Ectodermal cell (in vitro differentiated cells): Measurements from ENCODE around the gene DENND5B.
"Not testable (repeated sequence)": the region's sequence is repeated elsewhere in the genome, so short reads cannot be mapped to it uniquely, and the experiment has no call there.

Experiments
- H3K27ac ChIP-seq: 2 replicates; pipeline ENCODE4 v1.7.0; 2013; ENCODE audit warnings: mild to moderate bottlenecking, low read depth, low read length; ENCODE audit not compliant: insufficient read depth, poor library complexity, severe bottlenecking
- H3K27me3 ChIP-seq: 2 replicates; pipeline ENCODE4 v1.7.0; 2013; ENCODE audit warnings: mild to moderate bottlenecking, low read length; ENCODE audit not compliant: insufficient read depth, control insufficient read depth, poor library complexity, severe bottlenecking
- H3K36me3 ChIP-seq: one replicate; pipeline ENCODE4 v1.7.0; 2013; ENCODE audit warnings: low read length; ENCODE audit not compliant: control insufficient read depth, insufficient read depth
- H3K4me1 ChIP-seq: one replicate; pipeline ENCODE4 v1.7.0; 2013; ENCODE audit warnings: low read length; ENCODE audit not compliant: control insufficient read depth, insufficient read depth
- H3K4me3 ChIP-seq: 2 replicates; pipeline ENCODE4 v1.7.0; 2013; ENCODE audit warnings: low read depth, low read length, control low read depth; ENCODE audit not compliant: insufficient read depth
- H3K9me3 ChIP-seq: 2 replicates; pipeline ENCODE4 v1.7.0; 2013; ENCODE audit warnings: mild to moderate bottlenecking, low read length, moderate library complexity; ENCODE audit not compliant: control insufficient read depth
- WGBS, 2 experiments: methylation state at CpG; one replicate each; pipeline ENCODE4 v1.1.7; 2013; ENCODE audit warnings: missing lambda C conversion rate in 2 of 2; 5-methylcytosine and 5-hydroxymethylcytosine counted together

Gene DENND5B

DNA sequence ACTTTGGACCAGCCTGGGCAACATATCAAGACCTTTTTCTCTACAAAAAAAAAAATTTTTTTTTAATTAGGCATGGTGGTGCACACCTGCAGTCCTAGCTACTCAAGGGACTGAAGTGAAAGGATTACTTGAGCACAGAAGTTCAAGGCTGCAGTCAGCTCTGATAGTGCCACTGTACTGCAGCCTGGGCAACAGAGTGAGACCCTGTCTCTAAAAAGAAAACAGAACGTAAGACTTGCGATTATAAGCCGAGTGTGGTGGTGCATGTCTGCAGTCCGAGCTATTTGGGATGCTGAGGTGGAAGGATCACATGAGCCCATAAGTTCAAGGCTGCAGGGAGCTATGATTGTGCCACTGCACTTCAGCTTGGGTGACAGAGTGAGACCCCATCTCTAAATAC, 76.0 kb downstream of the DENND5B start:
- H3K36me3 ChIP-seq = no peaks in the 10 kb centered on the region
- H3K9me3 ChIP-seq = no peaks in the 10 kb centered on the region
- peaks cover 28% of the 10 kb centered on the region for H3K4me1 ChIP-seq
- no peak overlapping the region for H3K27ac ChIP-seq
- H3K27me3 ChIP-seq = no peaks in the 10 kb centered on the region
- no peak overlapping the region for H3K4me3 ChIP-seq
- WGBS, 2 experiments = 92 to 98% methylated on average over 4 of the region's 4 CpGs

DNA sequence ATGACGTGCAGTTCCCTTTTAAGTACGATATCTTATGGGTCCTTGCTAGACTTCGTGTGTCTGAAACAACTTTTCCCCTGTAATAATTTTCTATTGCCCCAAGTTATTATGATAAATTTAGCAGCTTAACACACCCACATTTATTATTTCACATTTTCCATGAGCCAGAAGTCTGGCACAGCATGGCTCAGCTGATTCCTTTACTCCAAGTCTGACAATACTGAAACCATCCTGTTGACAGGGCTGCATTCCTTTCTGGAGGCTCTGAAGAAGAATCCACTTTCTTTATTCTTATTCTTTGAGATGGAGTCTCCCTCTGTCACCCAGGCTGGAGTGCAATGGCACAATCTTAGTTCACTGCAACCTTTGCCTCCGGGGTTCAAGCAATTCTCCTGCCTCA, 80.9 kb downstream of the DENND5B start:
- no peaks in the 10 kb centered on the region for H3K27me3 ChIP-seq
- H3K4me3 ChIP-seq = no peak overlapping the region
- no peaks in the 10 kb centered on the region for H3K36me3 ChIP-seq
- no peaks in the 10 kb centered on the region for H3K9me3 ChIP-seq
- H3K4me1 ChIP-seq = peaks cover 12% of the 10 kb centered on the region
- no peak overlapping the region for H3K27ac ChIP-seq
- 94 to 95% methylated on average over 4 of the region's 4 CpGs for WGBS, 2 experiments

DNA sequence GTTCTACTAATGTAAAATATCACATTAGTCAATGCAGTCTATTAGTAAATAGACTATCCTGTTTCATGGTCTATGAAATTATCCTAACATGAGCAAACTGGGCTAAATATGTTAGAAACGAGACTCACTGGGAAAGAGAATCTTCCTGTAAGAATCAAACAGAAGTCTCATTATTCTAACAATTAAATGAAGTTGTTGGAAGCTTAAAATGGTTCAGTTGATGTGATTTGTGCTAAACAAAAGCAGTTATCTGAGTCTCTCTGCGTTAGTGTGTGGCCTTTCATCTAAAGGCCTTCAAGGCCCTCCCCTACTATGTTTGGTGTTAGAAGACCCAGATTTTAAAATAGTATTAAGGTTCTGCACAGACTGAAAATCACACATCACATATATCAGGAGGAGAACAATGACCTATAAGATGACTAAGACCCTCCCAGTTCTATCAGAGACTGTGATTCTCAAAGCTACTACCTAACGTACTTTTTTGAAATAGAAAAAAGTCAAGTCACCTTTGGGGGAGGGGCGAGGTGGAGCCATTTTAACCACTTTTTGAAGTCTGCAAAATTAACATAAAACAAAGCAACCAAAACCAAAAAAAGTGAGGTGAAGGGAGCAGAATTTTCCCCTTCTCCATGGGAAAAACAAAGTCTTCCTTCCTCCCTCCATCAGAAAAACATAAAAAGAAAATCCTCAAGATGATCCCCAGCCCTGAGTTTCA, 82.3 kb downstream of the DENND5B start:
- Histone ChIP-seq H3K27ac (no peak overlapping the region), H3K27me3 (no peaks in the 10 kb centered on the region), H3K9me3 (no peaks in the 10 kb centered on the region), H3K36me3 (no peaks in the 10 kb centered on the region), H3K4me1 (peaks cover 12% of the 10 kb centered on the region), H3K4me3 (no peak overlapping the region)
- 30 to 62% methylated on average over 2 to 4 of the region's 4 CpGs for WGBS, 2 experiments

DNA sequence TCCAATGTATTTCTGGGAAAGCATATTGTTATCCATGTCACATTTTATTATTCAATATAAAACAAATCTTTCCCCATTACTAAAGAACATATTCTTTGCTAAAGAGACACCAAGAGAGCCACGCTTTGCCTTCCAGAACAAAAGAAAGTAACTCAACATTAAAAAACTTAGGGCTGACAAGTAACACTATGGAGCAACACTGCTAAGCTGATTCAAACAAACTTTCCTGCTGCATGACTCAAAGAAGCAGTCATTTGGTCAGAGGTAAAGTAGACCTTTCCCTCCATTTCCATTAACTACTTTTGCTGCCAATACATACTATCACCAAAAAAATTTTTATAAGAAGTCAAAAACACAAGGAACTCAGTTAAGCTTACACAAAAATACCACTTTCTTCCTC, 83.0 kb downstream of the DENND5B start:
- no peaks in the 10 kb centered on the region for H3K27me3 ChIP-seq
- H3K9me3 ChIP-seq = no peaks in the 10 kb centered on the region
- H3K4me3 ChIP-seq = no peak overlapping the region
- no peaks in the 10 kb centered on the region for H3K36me3 ChIP-seq
- 86 to 92% methylated on average over 1 of the region's 1 CpG for WGBS, 2 experiments
- no peak overlapping the region for H3K27ac ChIP-seq
- H3K4me1 ChIP-seq = peaks cover 12% of the 10 kb centered on the region

DNA sequence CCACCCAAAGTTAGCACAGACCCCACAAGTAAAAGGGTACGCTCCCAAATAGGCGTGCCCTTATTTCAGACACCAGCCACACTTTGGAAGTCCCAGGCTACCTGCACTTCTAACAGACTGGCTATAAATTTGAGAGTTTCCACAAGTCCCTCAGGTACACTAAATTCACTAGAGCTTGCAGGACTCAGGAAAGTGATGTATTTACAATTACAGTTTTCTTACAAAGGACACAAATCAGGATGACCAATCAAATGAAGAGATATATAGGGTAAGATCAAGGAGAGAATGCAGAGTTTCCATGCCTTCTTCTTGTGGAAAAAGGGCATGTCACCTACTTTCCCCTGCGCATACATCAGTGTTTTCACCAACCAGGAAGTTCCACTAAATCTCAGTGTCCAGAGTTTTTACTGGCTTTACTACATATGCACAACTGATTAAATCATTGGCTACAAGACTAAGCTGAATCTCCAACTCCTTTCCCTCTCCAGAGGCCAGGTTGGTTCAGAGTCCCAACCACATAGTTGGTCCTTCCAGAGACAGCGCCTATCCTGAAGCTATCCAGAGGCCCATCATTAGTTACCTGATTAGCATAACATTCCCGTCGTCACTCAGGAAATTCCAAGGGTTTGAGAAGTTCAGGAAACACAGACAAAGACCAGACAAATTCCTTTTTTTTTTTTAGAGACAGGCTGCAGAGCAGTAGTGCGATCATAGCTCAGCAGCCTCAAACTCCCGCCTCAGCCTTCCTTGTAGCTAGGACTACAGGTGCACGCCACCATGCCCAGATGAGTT, 84.2 kb downstream of the DENND5B start:
- Histone ChIP-seq H3K27ac (no peak overlapping the region), H3K4me1 (peaks cover 12% of the 10 kb centered on the region), H3K9me3 (no peaks in the 10 kb centered on the region), H3K36me3 (no peaks in the 10 kb centered on the region), H3K27me3 (no peaks in the 10 kb centered on the region), H3K4me3 (no peak overlapping the region)
- WGBS, 2 experiments = 74 to 75% methylated on average over 9 of the region's 9 CpGs

DNA sequence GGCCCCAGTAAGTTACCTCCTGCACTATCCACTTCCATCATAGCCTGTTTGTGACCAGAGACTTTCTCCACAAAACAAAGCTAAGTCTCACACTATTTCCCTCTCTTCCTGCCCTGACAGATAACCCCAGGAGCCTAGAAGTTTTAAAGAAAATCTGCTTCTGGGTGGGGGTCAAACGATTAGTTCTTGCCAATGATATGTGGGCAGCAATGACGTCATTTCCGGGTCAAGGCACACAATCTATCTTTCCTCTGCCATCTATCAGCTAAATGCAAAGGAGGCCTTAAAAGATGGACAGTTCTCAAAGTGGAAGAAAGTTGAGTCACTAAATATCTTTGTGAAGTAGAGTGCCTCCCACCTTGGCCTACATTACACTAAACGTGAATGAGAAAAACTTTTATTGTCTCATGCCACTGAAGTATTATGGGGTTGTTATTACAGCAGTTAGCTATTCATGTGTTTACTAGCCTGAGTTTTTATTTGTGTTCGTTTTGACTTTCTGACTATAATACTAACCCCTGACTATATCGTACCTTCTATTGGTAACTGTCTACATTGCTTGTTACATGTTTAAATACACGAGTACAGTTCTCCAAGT, 86.2 kb downstream of the DENND5B start:
- H3K36me3 ChIP-seq = no peaks in the 10 kb centered on the region
- no peaks in the 10 kb centered on the region for H3K9me3 ChIP-seq
- H3K4me3 ChIP-seq = no peak overlapping the region
- no peak overlapping the region for H3K27ac ChIP-seq
- WGBS, 2 experiments = 96 to 98% methylated on average over 6 to 7 of the region's 7 CpGs
- H3K27me3 ChIP-seq = no peaks in the 10 kb centered on the region
- peaks cover 12% of the 10 kb centered on the region for H3K4me1 ChIP-seq

DNA sequence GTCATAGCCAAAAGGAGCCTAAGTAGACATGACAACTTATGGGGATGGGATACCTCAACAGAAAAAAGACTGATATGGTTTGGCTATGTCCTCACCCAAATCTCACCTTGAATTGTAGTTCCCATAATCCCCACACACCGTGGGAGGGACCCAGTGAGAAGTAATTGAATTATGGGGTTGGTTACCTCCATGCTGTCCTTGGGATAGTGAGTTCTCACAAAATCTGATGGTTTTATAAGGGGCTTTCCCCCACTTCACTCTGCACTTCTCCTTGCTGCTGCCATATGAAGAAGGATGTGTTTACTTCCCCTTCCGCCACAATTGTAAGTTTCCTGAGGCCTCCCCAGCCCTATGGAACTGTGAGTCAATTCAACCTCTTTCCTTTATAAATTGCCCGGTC, 89.9 kb downstream of the DENND5B start:
- not testable (repeated sequence) for H3K36me3 ChIP-seq, H3K27me3 ChIP-seq, H3K27ac ChIP-seq, H3K4me1 ChIP-seq, H3K9me3 ChIP-seq, H3K4me3 ChIP-seq
- WGBS, 2 experiments = 88 to 97% methylated on average over 1 to 3 of the region's 3 CpGs

DNA sequence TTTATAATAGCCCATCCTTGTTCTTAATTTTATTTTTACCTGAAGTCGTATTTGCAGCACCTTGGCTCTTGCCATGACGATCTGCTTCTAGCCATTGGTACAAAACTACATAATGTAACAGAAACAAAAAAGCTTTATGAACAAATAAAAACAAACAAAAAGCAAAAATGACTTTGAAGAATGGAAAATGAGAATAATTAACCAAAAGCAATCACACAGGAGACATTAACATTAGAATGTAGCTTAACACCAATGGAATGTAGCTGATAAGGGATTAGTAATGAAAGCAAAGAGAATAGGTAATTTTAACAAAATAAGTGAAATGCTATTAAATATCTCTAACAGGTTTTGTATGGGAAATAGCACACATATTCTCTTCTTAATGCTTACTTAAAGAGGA, 91.4 kb downstream of the DENND5B start:
- H3K4me3 ChIP-seq = no peak overlapping the region
- H3K9me3 ChIP-seq = no peaks in the 10 kb centered on the region
- peaks cover 3% of the 10 kb centered on the region for H3K4me1 ChIP-seq
- H3K27me3 ChIP-seq = no peaks in the 10 kb centered on the region
- no peak overlapping the region for H3K27ac ChIP-seq
- 20 to 33% methylated on average over 1 to 2 of the region's 2 CpGs for WGBS, 2 experiments
- no peaks in the 10 kb centered on the region for H3K36me3 ChIP-seq

DNA sequence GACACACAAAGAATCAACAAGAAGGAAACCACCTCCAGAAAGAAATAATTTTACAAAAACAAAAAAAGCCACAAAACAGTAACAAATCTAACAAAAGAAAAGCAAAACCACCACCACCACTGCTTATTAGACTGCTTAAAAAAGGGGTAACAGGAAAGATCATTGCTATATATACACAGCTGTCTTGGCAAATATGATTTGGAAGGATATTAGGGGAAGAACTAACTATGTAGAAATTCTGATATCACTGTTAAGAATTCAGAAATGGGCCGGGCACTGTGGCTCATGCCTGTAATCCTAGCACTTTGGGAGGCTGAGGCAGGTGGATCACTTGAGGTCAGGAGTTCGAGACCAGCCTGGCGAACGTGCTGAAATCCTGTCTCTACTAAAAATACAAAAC, 92.5 kb downstream of the DENND5B start:
- 82 to 93% methylated on average over 4 of the region's 4 CpGs for WGBS, 2 experiments

DNA sequence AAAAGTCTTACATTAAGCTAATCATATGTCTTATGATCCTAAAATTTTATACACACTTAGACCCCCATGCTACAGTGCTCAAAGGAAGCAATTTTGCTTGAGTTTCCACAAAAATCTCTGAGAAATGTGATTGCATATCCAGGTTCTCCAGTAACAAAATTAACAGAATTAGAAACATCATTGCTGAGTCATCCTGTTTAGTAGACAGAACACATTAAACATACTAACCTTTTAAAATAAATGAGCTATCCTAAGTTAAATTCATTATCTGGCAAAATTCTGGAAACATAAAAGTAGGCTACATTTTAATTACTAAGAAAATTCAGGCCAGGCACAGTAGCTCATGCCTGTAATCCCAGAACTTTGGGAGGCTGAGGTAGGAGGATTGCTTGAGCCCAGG, 94.7 kb downstream of the DENND5B start:
- no peaks in the 10 kb centered on the region for H3K27me3 ChIP-seq
- no peaks in the 10 kb centered on the region for H3K36me3 ChIP-seq
- no peaks in the 10 kb centered on the region for H3K9me3 ChIP-seq
- H3K4me1 ChIP-seq = peaks cover 3% of the 10 kb centered on the region
- H3K27ac ChIP-seq = no peak overlapping the region
- no peak overlapping the region for H3K4me3 ChIP-seq

More for the DNA sequence above, 92.5 kb downstream of the DENND5B start:
- H3K4me3 ChIP-seq = no peak overlapping the region
- no peaks in the 10 kb centered on the region for H3K36me3 ChIP-seq
- H3K4me1 ChIP-seq = peaks cover 3% of the 10 kb centered on the region
- no peak overlapping the region for H3K27ac ChIP-seq
- no peaks in the 10 kb centered on the region for H3K27me3 ChIP-seq
- H3K9me3 ChIP-seq = no peaks in the 10 kb centered on the region
